C4-2B (cell line): Measurements from ENCODE around the gene TP53I3.
"Not testable (repeated sequence)": the region's sequence is repeated elsewhere in the genome, so short reads cannot be mapped to it uniquely, and the experiment has no call there.

Source experiments
- H3K27ac ChIP-seq: fragments of 450-650 bp; 2 replicates; pipeline ENCODE4 v1.5.1; 2017
- ZFX ChIP-seq: fragments of 450-650 bp; IDR thresholded peaks from 2 replicates; pipeline ENCODE4 v1.6.1; 2017
- TF ChIP-seq, protein P1 (sequence below): fragments of 450-650 bp; conservative IDR thresholded peaks from 2 replicates; pipeline ENCODE4 v1.5.1; 2017; ENCODE audit warnings: mild to moderate bottlenecking

TP53I3 gene

DNA sequence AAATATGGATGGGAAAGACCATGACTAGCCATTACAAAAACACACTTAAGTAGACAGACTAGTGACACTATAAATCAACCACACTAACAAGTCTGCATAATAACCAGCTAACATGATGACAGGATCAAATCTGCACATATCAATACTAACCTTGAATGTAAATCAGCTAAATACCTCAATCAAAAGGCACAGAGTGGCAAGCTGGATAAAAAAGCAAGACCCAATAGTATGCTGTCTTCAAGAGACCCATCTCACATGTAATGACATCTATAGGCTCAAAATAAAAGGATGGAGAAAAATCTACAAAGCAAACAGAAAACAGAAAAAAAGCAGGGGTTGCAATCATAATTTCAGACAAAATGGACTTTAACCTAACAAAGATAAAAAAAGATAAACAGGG lies 22.2 kb upstream of the TP53I3 start:
- H3K27ac ChIP-seq = no peak overlapping the region
- TF ChIP-seq ZFX = no peak
- TF ChIP-seq, protein P1, sequence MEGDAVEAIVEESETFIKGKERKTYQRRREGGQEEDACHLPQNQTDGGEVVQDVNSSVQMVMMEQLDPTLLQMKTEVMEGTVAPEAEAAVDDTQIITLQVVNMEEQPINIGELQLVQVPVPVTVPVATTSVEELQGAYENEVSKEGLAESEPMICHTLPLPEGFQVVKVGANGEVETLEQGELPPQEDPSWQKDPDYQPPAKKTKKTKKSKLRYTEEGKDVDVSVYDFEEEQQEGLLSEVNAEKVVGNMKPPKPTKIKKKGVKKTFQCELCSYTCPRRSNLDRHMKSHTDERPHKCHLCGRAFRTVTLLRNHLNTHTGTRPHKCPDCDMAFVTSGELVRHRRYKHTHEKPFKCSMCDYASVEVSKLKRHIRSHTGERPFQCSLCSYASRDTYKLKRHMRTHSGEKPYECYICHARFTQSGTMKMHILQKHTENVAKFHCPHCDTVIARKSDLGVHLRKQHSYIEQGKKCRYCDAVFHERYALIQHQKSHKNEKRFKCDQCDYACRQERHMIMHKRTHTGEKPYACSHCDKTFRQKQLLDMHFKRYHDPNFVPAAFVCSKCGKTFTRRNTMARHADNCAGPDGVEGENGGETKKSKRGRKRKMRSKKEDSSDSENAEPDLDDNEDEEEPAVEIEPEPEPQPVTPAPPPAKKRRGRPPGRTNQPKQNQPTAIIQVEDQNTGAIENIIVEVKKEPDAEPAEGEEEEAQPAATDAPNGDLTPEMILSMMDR = no peak

DNA sequence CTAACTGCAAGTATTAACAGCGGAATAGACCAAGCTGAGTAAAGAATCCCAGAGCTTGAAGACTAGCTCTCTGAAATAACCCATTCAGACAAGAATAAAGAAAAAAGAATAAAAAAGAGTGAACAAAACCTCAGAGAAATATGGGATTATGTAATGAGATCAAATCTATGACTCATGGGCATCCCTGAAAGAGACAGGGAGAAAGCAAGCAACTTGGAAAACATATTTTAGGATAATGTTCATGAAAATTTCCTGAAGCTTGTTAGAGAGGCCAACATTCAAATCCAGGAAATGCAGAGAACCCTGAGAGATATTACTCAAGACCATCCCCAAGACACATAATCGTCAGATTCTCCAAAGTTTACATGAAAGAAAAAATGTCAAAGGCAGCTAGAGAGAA lies 21.2 kb upstream of the TP53I3 start:
- TF ChIP-seq, protein P1 = no peak
- no peak for TF ChIP-seq ZFX
- no peak overlapping the region for H3K27ac ChIP-seq

DNA sequence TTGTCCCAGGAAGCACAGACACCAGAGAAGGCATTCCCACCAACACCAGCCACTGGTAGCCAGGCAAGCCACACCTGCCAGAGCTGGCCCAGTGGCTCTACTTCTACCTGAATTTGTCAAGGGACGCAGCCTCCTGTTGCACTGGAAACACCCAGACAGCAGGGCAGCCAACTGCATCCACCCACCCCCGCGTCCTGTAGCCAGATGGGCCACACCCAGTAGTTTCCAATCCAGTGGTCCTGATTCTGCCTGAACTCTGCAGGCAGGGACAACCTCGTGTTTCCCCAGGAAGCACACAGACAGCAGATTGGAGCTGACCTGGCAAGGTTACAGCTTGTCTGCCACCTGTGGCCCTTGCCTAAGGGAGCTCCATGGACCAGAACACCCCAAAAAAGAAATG lies 20.3 kb upstream of the TP53I3 start:
- H3K27ac ChIP-seq = no peak overlapping the region
- TF ChIP-seq, protein P1 = no peak
- no peak for TF ChIP-seq ZFX

DNA sequence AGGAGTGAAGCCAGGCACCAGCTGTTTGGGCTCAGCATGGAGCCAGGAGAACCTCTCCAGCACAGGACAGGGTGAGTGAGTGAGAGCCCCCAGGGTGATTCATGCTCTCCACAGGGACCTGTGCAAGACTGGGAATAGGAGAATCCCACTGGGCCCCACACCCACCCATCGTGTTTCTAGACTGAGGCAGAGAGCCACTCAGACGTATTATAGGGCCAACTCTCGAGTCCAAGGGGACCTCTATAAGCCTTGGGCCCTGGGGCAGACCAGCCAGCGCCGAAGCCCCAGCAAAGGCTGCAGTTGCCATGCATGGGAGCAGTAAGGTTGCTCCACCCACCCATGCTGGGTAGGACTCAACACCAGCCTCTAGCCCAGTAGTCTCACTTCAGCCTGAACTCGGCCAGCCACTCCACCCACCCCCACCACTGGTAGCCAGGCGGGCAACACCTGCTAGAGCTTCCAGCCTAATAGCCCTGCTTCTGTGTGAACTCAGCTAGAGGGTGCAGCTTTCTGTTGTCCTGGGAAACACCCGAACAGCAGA lies 19.5 kb upstream of the TP53I3 start:
- TF ChIP-seq ZFX = no peak
- TF ChIP-seq, protein P1 = no peak
- H3K27ac ChIP-seq = no peak overlapping the region

DNA sequence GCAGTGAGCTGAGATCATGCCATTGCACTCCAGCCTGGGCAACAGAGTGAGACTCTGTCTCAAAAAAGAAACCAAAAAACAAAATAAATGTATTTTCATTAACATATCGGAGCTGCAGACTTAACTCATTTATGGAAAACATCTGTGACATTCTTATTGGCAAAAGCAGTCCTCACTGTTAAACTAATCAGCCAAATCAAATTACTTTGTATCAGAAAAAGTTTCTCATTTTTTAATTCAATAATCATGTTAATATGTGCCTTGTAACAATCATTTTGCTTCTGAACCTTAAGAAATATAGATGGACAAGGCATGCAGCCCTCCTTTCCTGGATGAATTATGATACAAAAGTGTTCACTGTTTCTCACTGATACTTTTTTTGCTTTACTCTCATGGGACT lies 18.0 kb upstream of the TP53I3 start:
- no peak for TF ChIP-seq ZFX
- TF ChIP-seq, protein P1 = no peak
- no peak overlapping the region for H3K27ac ChIP-seq

DNA sequence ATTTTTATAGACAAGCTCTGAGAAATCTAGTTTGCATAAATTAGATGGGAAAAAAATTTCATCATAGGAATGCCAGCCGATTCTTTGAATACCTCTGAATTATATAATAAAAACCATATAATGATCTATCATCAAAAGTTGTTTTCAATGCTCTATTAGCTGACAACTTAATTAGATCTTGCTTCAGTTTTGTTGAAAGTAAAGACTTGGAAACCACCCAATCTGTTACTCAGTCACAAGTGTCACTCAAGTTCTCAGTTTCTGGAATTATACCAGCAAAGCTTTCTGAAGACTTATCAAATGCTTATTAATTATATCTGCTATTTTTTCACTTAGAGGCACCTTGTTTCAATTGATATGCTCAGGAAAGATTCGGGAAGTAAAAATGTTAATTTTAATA lies 17.4 kb upstream of the TP53I3 start:
- H3K27ac ChIP-seq = no peak overlapping the region
- TF ChIP-seq, protein P1 = no peak
- TF ChIP-seq ZFX = no peak

DNA sequence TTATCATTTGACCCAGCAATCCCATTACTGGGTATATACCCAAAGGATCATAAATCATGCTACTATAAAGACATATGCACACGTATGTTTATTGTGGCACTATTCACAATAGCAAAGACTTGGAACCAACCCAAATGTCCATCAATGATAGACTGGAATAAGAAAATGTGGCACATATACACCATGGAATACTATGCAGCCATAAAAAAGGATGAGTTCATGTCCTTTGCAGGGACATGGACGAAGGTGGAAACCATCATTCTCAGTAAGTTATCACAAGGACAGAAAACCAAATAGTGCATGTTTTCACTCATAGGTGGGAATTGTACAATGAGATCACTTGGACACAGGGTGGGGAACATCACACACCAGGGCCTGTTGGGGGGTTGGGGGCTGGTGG lies 16.1 kb upstream of the TP53I3 start:
- not testable (repeated sequence) for H3K27ac ChIP-seq

DNA sequence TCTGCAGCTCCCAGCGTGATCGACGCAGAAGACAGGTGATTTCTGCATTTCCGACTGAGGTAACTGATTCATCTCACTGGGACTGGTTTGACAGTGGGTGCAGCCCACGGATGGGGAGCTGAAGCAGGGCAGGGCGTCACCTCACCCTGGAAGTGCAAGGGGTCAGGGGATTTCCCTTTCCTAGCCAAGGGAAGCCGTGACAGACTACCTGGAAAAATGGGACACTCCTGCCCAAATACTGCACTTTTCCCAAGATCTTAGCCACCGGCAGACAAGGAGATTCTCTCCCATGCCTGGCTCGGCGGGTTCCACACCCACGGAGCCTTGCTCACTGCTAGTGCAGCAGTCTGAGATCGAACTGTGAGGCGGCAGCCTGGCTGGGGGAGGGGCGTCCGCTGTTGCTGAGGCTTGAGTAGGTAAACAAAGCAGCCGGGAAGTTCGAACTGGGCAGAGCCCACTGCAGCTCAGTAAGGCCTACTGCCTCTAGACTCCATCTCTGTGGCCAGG lies 10.6 kb upstream of the TP53I3 start:
- not testable (repeated sequence) for H3K27ac ChIP-seq

DNA sequence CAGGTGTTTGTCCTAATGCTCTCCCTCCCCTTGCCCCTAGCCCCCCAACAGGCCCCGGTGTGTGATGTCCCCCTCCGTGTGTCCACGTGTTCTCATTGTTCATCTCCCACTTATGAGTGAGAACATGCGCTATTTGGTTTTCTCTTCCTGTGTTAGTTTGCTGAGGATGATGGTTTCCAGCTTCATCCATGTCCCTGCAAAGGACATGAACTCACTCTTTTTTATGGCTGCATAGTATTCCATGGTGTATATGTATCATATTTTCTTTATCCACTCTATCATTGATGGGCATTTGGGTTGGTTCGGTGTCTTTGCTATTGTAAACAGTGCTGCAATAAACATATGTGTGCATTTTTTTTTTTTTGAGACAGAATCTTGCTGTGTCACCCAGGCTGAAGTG lies 8.6 kb upstream of the TP53I3 start:
- not testable (repeated sequence) for H3K27ac ChIP-seq
